ENCODE measurements around the gene ATXN7L1.

GRCh38 chr7:105773030-105773460, 103.4 kb downstream of the ATXN7L1 start:
- TF ChIP-seq, protein P1, sequence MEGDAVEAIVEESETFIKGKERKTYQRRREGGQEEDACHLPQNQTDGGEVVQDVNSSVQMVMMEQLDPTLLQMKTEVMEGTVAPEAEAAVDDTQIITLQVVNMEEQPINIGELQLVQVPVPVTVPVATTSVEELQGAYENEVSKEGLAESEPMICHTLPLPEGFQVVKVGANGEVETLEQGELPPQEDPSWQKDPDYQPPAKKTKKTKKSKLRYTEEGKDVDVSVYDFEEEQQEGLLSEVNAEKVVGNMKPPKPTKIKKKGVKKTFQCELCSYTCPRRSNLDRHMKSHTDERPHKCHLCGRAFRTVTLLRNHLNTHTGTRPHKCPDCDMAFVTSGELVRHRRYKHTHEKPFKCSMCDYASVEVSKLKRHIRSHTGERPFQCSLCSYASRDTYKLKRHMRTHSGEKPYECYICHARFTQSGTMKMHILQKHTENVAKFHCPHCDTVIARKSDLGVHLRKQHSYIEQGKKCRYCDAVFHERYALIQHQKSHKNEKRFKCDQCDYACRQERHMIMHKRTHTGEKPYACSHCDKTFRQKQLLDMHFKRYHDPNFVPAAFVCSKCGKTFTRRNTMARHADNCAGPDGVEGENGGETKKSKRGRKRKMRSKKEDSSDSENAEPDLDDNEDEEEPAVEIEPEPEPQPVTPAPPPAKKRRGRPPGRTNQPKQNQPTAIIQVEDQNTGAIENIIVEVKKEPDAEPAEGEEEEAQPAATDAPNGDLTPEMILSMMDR (IDR thresholded peaks at IDR 0.05) = no peak
- TF ChIP-seq POLR2AphosphoS5 (IDR thresholded peaks at IDR 0.05) (no peak), POLR2A (IDR thresholded peaks at IDR 0.05) (no peak)

Data from prostate gland (tissue), 2 donors.